ENCODE results near the gene NAT14.

The NAT14 gene

DNA sequence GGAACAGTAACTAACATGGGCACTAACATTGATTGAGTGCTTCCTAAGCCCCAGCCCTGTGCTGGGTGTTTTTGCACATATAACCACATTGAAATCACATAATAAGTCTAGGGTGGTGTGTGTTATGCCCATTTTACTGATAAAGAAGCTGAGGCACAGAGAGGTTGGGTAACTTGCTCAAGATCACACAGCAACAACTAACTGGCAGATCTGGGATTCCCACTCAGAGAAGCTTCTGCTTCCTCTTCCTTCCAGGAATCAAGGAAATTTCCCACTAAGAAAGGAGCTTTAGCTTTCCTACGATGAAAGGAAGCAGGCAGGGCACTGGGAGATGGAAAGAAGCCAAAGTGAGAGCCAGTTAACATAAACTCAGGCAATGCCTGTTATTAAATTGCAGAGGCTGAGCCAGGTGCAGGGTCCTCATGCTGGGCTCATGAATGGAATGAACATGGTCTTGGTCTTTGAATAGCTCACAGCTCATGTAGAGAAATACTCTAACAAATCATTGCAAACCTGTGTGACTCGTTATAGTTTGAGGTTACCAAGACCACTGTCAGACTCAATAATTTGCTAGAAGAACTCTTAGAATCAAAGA is 13.4 kb downstream of the NAT14 start:
- TF ChIP-seq TAF1 (IDR thresholded peaks at IDR 0.05; ENCODE audit: low read depth) (no peak), TEAD4 (IDR thresholded peaks at IDR 0.05) (no peak), TCF12 (IDR thresholded peaks at IDR 0.05; ENCODE audit: low read depth) (no peak), FOXM1 (IDR thresholded peaks at IDR 0.05; ENCODE audit: borderline replicate concordance, low read depth) (no peak), RAD21 (IDR thresholded peaks at IDR 0.05; ENCODE audit: low read depth) (no peak), CREB1 (IDR thresholded peaks at IDR 0.05; ENCODE audit: low read depth) (no peak)
- TF ChIP-seq, protein P1, sequence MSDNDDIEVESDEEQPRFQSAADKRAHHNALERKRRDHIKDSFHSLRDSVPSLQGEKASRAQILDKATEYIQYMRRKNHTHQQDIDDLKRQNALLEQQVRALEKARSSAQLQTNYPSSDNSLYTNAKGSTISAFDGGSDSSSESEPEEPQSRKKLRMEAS (IDR thresholded peaks at IDR 0.05): no peak
- TF ChIP-seq, protein P2, sequence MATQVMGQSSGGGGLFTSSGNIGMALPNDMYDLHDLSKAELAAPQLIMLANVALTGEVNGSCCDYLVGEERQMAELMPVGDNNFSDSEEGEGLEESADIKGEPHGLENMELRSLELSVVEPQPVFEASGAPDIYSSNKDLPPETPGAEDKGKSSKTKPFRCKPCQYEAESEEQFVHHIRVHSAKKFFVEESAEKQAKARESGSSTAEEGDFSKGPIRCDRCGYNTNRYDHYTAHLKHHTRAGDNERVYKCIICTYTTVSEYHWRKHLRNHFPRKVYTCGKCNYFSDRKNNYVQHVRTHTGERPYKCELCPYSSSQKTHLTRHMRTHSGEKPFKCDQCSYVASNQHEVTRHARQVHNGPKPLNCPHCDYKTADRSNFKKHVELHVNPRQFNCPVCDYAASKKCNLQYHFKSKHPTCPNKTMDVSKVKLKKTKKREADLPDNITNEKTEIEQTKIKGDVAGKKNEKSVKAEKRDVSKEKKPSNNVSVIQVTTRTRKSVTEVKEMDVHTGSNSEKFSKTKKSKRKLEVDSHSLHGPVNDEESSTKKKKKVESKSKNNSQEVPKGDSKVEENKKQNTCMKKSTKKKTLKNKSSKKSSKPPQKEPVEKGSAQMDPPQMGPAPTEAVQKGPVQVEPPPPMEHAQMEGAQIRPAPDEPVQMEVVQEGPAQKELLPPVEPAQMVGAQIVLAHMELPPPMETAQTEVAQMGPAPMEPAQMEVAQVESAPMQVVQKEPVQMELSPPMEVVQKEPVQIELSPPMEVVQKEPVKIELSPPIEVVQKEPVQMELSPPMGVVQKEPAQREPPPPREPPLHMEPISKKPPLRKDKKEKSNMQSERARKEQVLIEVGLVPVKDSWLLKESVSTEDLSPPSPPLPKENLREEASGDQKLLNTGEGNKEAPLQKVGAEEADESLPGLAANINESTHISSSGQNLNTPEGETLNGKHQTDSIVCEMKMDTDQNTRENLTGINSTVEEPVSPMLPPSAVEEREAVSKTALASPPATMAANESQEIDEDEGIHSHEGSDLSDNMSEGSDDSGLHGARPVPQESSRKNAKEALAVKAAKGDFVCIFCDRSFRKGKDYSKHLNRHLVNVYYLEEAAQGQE (IDR thresholded peaks at IDR 0.05; ENCODE audit: low read depth): no peak

DNA sequence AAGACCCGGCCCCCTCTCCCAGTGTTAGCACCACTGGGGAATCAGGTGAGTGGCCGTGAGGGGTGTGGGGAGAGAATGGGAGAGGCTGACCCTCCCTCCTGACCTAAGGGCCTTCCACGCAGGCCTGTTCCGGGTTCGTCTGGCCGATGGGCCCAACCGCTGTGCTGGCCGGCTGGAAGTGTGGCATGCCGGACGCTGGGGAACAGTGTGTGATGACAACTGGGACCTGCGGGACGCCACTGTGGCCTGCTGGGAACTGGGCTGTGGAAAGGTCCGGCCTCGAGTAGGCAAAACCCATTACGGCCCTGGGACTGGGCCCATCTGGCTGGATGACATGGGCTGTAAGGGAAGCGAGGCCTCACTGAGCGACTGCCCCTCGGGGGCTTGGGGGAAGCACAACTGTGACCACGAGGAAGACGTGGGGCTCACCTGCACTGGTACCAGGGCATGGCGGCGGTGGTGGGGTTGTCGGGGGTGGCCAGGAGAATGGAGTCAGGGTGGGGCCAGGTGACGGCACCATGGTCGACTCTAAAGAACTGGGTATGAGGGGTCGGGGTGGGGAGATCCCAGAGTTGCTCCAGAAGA is 15.5 kb downstream of the NAT14 start:
- TF ChIP-seq TEAD4 (IDR thresholded peaks at IDR 0.05) (no peak), EGR1 (IDR thresholded peaks at IDR 0.05) (no peak), CEBPB (IDR thresholded peaks at IDR 0.05) (no peak), YY1 (IDR thresholded peaks at IDR 0.05; ENCODE audit: low read depth) (no peak), EP300 (IDR thresholded peaks at IDR 0.05; ENCODE audit: borderline replicate concordance) (no peak), TAF1 (IDR thresholded peaks at IDR 0.05; ENCODE audit: low read depth) (no peak), CREB1 (IDR thresholded peaks at IDR 0.05; ENCODE audit: low read depth) (no peak), ZBTB7A (IDR thresholded peaks at IDR 0.05; ENCODE audit: low read depth) (no peak), FOXM1 (IDR thresholded peaks at IDR 0.05; ENCODE audit: borderline replicate concordance, low read depth) (no peak), NFIC (IDR thresholded peaks at IDR 0.05) (no peak), TCF12 (IDR thresholded peaks at IDR 0.05; ENCODE audit: low read depth) (no peak), RAD21 (IDR thresholded peaks at IDR 0.05; ENCODE audit: low read depth) (no peak)
- TF ChIP-seq, protein P1 (IDR thresholded peaks at IDR 0.05): no peak
- TF ChIP-seq, protein P2 (IDR thresholded peaks at IDR 0.05; ENCODE audit: low read depth): no peak
- TF ChIP-seq, protein P3, sequence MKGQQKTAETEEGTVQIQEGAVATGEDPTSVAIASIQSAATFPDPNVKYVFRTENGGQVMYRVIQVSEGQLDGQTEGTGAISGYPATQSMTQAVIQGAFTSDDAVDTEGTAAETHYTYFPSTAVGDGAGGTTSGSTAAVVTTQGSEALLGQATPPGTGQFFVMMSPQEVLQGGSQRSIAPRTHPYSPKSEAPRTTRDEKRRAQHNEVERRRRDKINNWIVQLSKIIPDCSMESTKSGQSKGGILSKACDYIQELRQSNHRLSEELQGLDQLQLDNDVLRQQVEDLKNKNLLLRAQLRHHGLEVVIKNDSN (IDR thresholded peaks at IDR 0.05): no peak

DNA sequence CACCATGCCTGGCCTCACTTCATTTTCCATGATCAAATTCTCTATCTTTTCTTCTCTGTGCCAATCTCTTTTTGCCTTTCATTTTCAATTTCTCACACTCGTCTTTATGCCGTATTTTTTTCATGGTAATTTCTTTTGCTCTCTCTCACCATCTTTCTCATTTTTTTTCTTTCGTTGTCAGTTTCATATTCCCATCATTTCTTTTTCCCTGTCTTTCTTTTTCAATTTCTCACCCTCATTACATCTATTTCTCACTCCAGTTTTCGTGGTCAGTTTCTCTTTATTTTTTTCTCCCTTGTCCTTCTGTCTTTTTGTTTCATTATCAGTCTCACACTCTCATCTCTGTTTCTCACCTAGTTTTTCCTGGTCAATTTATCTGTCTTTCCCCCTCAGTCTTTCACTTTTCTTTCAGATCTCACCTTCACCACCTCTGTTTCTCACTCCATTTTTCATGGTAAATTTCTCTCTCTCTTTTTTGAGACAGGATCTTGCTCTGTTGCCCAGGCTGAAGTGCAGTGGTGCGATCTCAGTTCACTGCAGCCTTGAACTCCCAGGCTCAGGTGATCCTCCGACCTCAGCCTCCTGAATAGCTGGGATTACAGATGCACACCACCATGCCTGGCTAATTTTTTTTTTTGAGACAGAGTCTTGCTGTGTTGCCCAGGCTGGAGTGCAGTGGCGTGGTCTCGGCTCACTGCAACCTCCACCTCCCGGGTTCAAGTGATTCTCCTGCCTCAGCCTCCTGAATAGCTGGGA is 17.4 kb downstream of the NAT14 start:
- TF ChIP-seq CREB1 (IDR thresholded peaks at IDR 0.05; ENCODE audit: low read depth): no peak
- TF ChIP-seq TEAD4 (IDR thresholded peaks at IDR 0.05): no peak
- no peak for TF ChIP-seq TCF12 (IDR thresholded peaks at IDR 0.05; ENCODE audit: low read depth)

DNA sequence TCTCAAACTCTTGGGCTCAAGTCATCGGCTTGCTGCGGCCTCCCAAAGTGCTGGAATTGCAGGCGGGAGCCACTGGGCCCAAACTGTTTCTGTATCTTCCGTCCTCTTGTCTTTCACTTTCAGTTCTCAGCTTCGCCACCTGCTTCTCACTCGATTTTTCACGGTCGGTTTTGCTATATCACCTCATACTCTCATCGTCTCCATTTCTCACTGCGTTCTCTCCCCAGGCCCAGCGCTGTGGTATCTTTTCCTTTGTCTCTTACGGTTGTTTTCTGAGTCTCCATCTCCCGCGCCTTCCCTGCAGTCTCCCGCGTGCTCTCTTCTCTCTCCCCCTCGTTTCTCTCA is 18.1 kb downstream of the NAT14 start:
- TF ChIP-seq, protein P1 (IDR thresholded peaks at IDR 0.05): no peak
- TF ChIP-seq YY1 (IDR thresholded peaks at IDR 0.05; ENCODE audit: low read depth) (no peak), NFIC (IDR thresholded peaks at IDR 0.05) (no peak), EGR1 (IDR thresholded peaks at IDR 0.05) (no peak), TEAD4 (IDR thresholded peaks at IDR 0.05) (no peak), CREB1 (IDR thresholded peaks at IDR 0.05; ENCODE audit: low read depth) (no peak), FOXM1 (IDR thresholded peaks at IDR 0.05; ENCODE audit: borderline replicate concordance, low read depth) (no peak), TAF1 (IDR thresholded peaks at IDR 0.05; ENCODE audit: low read depth) (no peak), RAD21 (IDR thresholded peaks at IDR 0.05; ENCODE audit: low read depth) (no peak), ZBTB7A (IDR thresholded peaks at IDR 0.05; ENCODE audit: low read depth) (no peak), CEBPB (IDR thresholded peaks at IDR 0.05) (no peak), TCF12 (IDR thresholded peaks at IDR 0.05; ENCODE audit: low read depth) (no peak), EP300 (IDR thresholded peaks at IDR 0.05; ENCODE audit: borderline replicate concordance) (no peak)
- TF ChIP-seq, protein P3 (IDR thresholded peaks at IDR 0.05): no peak
- TF ChIP-seq, protein P2 (IDR thresholded peaks at IDR 0.05; ENCODE audit: low read depth): no peak

Data from Ishikawa (cell line).